ENCODE measurements around the gene CNPPD1.

CNPPD1 gene

DNA sequence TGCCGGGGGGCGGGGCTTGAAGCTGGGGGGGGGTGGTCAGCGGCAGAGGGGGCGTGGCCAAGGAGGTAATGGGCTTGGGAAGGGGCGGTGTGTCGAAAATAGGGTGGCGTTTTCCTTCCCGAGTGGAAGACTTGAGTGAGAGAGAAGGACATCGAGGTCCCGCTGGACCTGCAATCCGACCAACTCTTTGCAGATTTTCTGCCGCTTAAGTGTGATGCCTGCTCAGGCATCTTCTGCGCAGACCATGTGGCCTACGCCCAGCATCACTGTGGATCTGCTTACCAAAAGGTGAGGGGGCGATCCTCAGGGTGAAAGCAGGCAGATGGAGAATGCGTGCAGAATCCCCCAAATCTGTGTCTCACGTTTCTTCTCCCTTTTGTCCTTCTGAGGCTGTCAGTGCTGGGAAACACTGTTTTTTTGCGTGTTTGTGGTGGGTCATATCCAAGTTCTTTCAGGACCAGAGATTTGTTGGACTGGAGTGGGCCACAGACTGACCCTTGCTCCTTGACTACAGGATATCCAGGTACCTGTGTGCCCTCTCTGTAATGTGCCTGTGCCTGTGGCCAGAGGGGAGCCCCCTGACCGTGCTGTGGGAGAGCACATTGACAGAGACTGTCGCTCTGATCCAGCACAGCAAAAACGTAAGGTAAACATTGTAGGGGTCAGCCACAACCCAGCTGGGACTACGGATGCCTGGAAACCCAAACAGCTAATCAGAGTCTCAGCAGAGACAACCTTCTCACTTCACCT, 30.6 kb upstream of the CNPPD1 start:
- Histone ChIP-seq H3K27ac (replicated peaks) (peak overlapping the region; percentile 65), H3K27me3 (ENCODE audit: insufficient read depth, poor library complexity, severe bottlenecking) (no peaks in the 10 kb centered on the region), H3K4me3 (replicated peaks; ENCODE audit: insufficient read depth, low read length) (peak overlapping the region; percentile 75)
- DNase-seq (ENCODE audit: low read depth in 1 of 2, low spot score in 1 of 2) = no peak
- no peak for TF ChIP-seq REST (IDR thresholded peaks at IDR 0.05; ENCODE audit: insufficient replicate concordance, low read depth)
- TF ChIP-seq CTCF (IDR thresholded peaks at IDR 0.05; ENCODE audit: insufficient read depth, low read length) = no peak
- TF ChIP-seq SPI1 (IDR thresholded peaks at IDR 0.05; ENCODE audit: borderline replicate concordance, low read depth) = no peak
- no peak for TF ChIP-seq POLR2AphosphoS5 (IDR thresholded peaks at IDR 0.05; ENCODE audit: low read depth)
- no peak for TF ChIP-seq GABPA (IDR thresholded peaks at IDR 0.05; ENCODE audit: low read depth)

GRCh38 chr2:219206328-219207133, 29.8 kb upstream of the CNPPD1 start, which contains the start of gene ZFAND2B:
TSS of gene ZFAND2B (plus strand) at chr2:219206782. CDS start at chr2:219206988, 206 bp downstream.
- peak; percentile 79 to 91 for DNase-seq (ENCODE audit: low read depth in 1 of 2, low spot score in 1 of 2)
- Histone ChIP-seq H3K27ac (replicated peaks) (peak within 1 kb of the TSS; percentile 65), H3K4me3 (replicated peaks; ENCODE audit: insufficient read depth, low read length) (peak within 1 kb of the TSS; percentile 75), H3K27me3 (ENCODE audit: insufficient read depth, poor library complexity, severe bottlenecking) (no peaks in the 10 kb centered on the region)
- TF ChIP-seq CTCF (IDR thresholded peaks at IDR 0.05; ENCODE audit: insufficient read depth, low read length) = no peak
- peak; percentile 93 for TF ChIP-seq POLR2AphosphoS5 (IDR thresholded peaks at IDR 0.05; ENCODE audit: low read depth)

GRCh38 chr2:219205981-219206327, 29.2 kb upstream of the CNPPD1 start:
- peak overlapping the region; percentile 64 for H3K27ac ChIP-seq (replicated peaks)
- peak overlapping the region; percentile 75 for H3K4me3 ChIP-seq (replicated peaks; ENCODE audit: insufficient read depth, low read length)
- H3K27me3 ChIP-seq (ENCODE audit: insufficient read depth, poor library complexity, severe bottlenecking) = no peaks in the 10 kb centered on the region
- TF ChIP-seq SPI1 (IDR thresholded peaks at IDR 0.05; ENCODE audit: borderline replicate concordance, low read depth) (no peak), CTCF (IDR thresholded peaks at IDR 0.05; ENCODE audit: insufficient read depth, low read length) (no peak), REST (IDR thresholded peaks at IDR 0.05; ENCODE audit: insufficient replicate concordance, low read depth) (no peak), GABPA (IDR thresholded peaks at IDR 0.05; ENCODE audit: low read depth) (no peak), POLR2AphosphoS5 (IDR thresholded peaks at IDR 0.05; ENCODE audit: low read depth) (no peak)
- no peak for DNase-seq (ENCODE audit: low read depth in 1 of 2, low spot score in 1 of 2)

Measured in HL-60 (cell line).